H1 (cell line): ENCODE results near the gene COL5A1. TPM values are rescaled to one million over a fixed set of nuclear protein-coding genes. Genes with fewer than 3 reads are reported as not detected.

Experiments
- CTCF ChIA-PET: fragments of 300-600 bp; sonication (Branson Sonifier 250); formaldehyde crosslinking; loops from one replicate; lab custom pipeline; 2021; ENCODE audit not compliant: partially characterized antibody; lab: Charles Lee
- POLR2A ChIA-PET: fragments of 300-600 bp; sonication (Branson Sonifier 250); formaldehyde crosslinking; loops from one replicate; lab custom pipeline; 2021; ENCODE audit warnings: inconsistent platforms; ENCODE audit not compliant: partially characterized antibody; lab: Charles Lee
- DNase-seq, 2 experiments: peaks; one replicate each; pipeline versions ENCODE4 v3.0.0 to v3.0.0-alpha.2; 2010 to 2022; ENCODE audit warnings: low spot score in 2 of 2, low read depth in 1 of 2, mixed read lengths in 1 of 2
- FAIRE-seq: peaks from 2 replicates; lab custom pipeline; 2011; peaks lifted over from hg19 to GRCh38; lab: Jason Lieb, UNC
- H2AFZ ChIP-seq: 2 replicates; pipeline ENCODE4 v1.8.1; 2012; ENCODE audit warnings: low read length, inconsistent platforms
- H2AK5ac ChIP-seq: 2 replicates; pipeline ENCODE4 v1.6.1; 2013; ENCODE audit warnings: low read depth, low read length
- H2BK120ac ChIP-seq: replicated peaks from 2 replicates; pipeline ENCODE3; 2013; ENCODE audit warnings: low read depth, low read length, inconsistent platforms
- H2BK12ac ChIP-seq: 2 replicates; pipeline ENCODE4 v1.6.1; 2013; ENCODE audit warnings: low read depth, low read length
- H2BK15ac ChIP-seq: 2 replicates; pipeline ENCODE4 v1.6.1; 2013; ENCODE audit warnings: low read length
- H2BK20ac ChIP-seq: 2 replicates; pipeline ENCODE4 v1.6.1; 2013; ENCODE audit warnings: low read length
- H2BK5ac ChIP-seq: 2 replicates; pipeline ENCODE4 v1.6.1; 2013; ENCODE audit warnings: low read depth, low read length
- H3K14ac ChIP-seq: 2 replicates; pipeline ENCODE4 v1.6.1; 2013; ENCODE audit warnings: inconsistent platforms; ENCODE audit not compliant: insufficient read length
- H3K18ac ChIP-seq: 2 replicates; pipeline ENCODE4 v1.6.1; 2013; ENCODE audit warnings: low read length; ENCODE audit errors: extremely low read depth
- H3K23ac ChIP-seq: 2 replicates; pipeline ENCODE4 v1.6.1; 2013; ENCODE audit warnings: inconsistent platforms; ENCODE audit not compliant: insufficient read length
- H3K23me2 ChIP-seq: 2 replicates; pipeline ENCODE4 v1.6.1; 2013; ENCODE audit warnings: low read depth, low read length
- H3K27ac ChIP-seq: 2 replicates; pipeline ENCODE4 v1.6.1; 2011; ENCODE audit warnings: low read depth, low read length, inconsistent platforms
- H3K27me3 ChIP-seq, 4 experiments: replicated peaks in 1 of 4; 1 replicate in 1 of 4; 2 replicates in 3 of 4; pipeline versions ENCODE4 v1.6.1 to v1.8.1; 2011 to 2013; ENCODE audit warnings: low read length in 3 of 4, mild to moderate bottlenecking in 3 of 4, inconsistent platforms in 2 of 4, mixed read lengths in 2 of 4, moderate library complexity in 1 of 4; ENCODE audit not compliant: control insufficient read depth in 3 of 4, insufficient read depth in 3 of 4; ENCODE audit errors: extremely low read depth in 1 of 4
- H3K36me3 ChIP-seq, 4 experiments: 2 replicates each; pipeline versions ENCODE4 v1.6.1 to v1.8.1; 2011 to 2013; ENCODE audit warnings: mild to moderate bottlenecking in 4 of 4, low read length in 3 of 4, moderate library complexity in 2 of 4, control low read depth in 1 of 4, inconsistent platforms in 1 of 4; ENCODE audit not compliant: insufficient read depth in 4 of 4, control insufficient read depth in 2 of 4
- H3K4ac ChIP-seq: replicated peaks from 2 replicates; pipeline ENCODE3; 2013; ENCODE audit warnings: low read length, low read depth, mixed read lengths, inconsistent platforms; ENCODE audit not compliant: insufficient read length
- H3K4me1 ChIP-seq, 4 experiments: replicated peaks in 1 of 4; 1 replicate in 1 of 4; 2 replicates in 3 of 4; pipeline versions ENCODE4 v1.6.1 to v1.8.1; 2011 to 2013; ENCODE audit warnings: low read length in 3 of 4, inconsistent platforms in 2 of 4, mixed read lengths in 1 of 4; ENCODE audit not compliant: insufficient read depth in 4 of 4, control insufficient read depth in 3 of 4
- H3K4me2 ChIP-seq, 2 experiments: 2 replicates each; pipeline versions ENCODE4 v1.6.1 to v1.8.1; 2011 to 2013; ENCODE audit warnings: low read depth in 2 of 2, low read length in 2 of 2, control low read depth in 1 of 2, inconsistent platforms in 1 of 2, mild to moderate bottlenecking in 1 of 2; ENCODE audit not compliant: insufficient read depth in 1 of 2
- H3K4me3 ChIP-seq, 4 experiments: fragments of 200-600, 300-600 bp in 1 of 4; sonication (generic), shearing (Covaris generic), sonication (Bioruptor Twin) in 1 of 4; 2 replicates each; pipeline versions ENCODE4 v1.5.1 to v1.8.1; 2011 to 2016; ENCODE audit warnings: low read length in 4 of 4, low read depth in 3 of 4, control low read depth in 2 of 4, inconsistent platforms in 2 of 4, mild to moderate bottlenecking in 2 of 4, mixed read lengths in 1 of 4, moderate library complexity in 1 of 4; ENCODE audit not compliant: insufficient read depth in 2 of 4; ENCODE audit errors: extremely low read depth in 1 of 4
- H3K56ac ChIP-seq: replicated peaks from 2 replicates; pipeline ENCODE3; 2013; ENCODE audit warnings: low read depth, mild to moderate bottlenecking, mixed read lengths, low read length, inconsistent platforms; ENCODE audit not compliant: insufficient read length
- H3K79me1 ChIP-seq: 2 replicates; pipeline ENCODE4 v1.6.1; 2013; ENCODE audit warnings: low read depth, low read length, control low read depth
- H3K79me2 ChIP-seq, 2 experiments: 2 replicates each; pipeline versions ENCODE4 v1.6.1 to v1.8.1; 2012 to 2013; ENCODE audit warnings: low read length in 2 of 2, mild to moderate bottlenecking in 2 of 2, inconsistent platforms in 1 of 2; ENCODE audit not compliant: insufficient read depth in 2 of 2, control insufficient read depth in 1 of 2
- H3K9ac ChIP-seq, 4 experiments: replicated peaks in 1 of 4; 1 replicate in 1 of 4; 2 replicates in 3 of 4; pipeline versions ENCODE4 v1.6.1 to v1.8.1; 2011 to 2013; ENCODE audit warnings: low read depth in 3 of 4, low read length in 3 of 4, control low read depth in 2 of 4, mild to moderate bottlenecking in 2 of 4, moderate library complexity in 2 of 4, inconsistent platforms in 1 of 4; ENCODE audit errors: extremely low read depth in 1 of 4
- H3K9me3 ChIP-seq, 2 experiments: 2 replicates each; pipeline versions ENCODE4 v1.6.1 to v1.8.1; 2012 to 2013; ENCODE audit warnings: mild to moderate bottlenecking in 2 of 2, moderate library complexity in 2 of 2, control low read depth in 1 of 2, inconsistent platforms in 1 of 2, low read depth in 1 of 2, low read length in 1 of 2, mixed read lengths in 1 of 2; ENCODE audit not compliant: insufficient read depth in 2 of 2
- H4K20me1 ChIP-seq, 2 experiments: replicated peaks in 1 of 2; 2 replicates each; pipeline versions ENCODE3 to v1.8.1; 2011 to 2013; ENCODE audit warnings: inconsistent platforms in 2 of 2, low read length in 2 of 2, mild to moderate bottlenecking in 1 of 2; ENCODE audit not compliant: insufficient read depth in 2 of 2, control insufficient read depth in 1 of 2
- H4K5ac ChIP-seq: 2 replicates; pipeline ENCODE4 v1.6.1; 2013; ENCODE audit warnings: low read length, low read depth, mixed read lengths, inconsistent platforms; ENCODE audit not compliant: insufficient read length
- H4K8ac ChIP-seq: 2 replicates; pipeline ENCODE4 v1.8.0; 2013; ENCODE audit warnings: mild to moderate bottlenecking, moderate library complexity, low read length, inconsistent platforms; ENCODE audit not compliant: insufficient read depth; ENCODE audit errors: extremely low read depth
- H4K91ac ChIP-seq: replicated peaks from 2 replicates; pipeline ENCODE3; 2013; ENCODE audit warnings: low read length, mixed read lengths, inconsistent platforms; ENCODE audit not compliant: insufficient read length
- CBX5 ChIP-seq: fragments of 300-800, 300-1000 bp; sonication (generic); IDR thresholded peaks from 2 replicates; pipeline ENCODE4 v1.7.1; 2016; ENCODE audit warnings: antibody characterized with exemption, low read length, low read depth
- JUN ChIP-seq: IDR thresholded peaks from 2 replicates; pipeline ENCODE4 v1.6.1; 2011; ENCODE audit warnings: low read depth, mild to moderate bottlenecking, improper control_type of control experiment, low read length
- KDM5A ChIP-seq: fragments of 200-600 bp; IDR thresholded peaks from 2 replicates; pipeline ENCODE4 v1.7.1; 2012; ENCODE audit warnings: mild to moderate bottlenecking, low read length, inconsistent platforms, mixed read lengths
- SP4 ChIP-seq: IDR thresholded peaks from 2 replicates; pipeline ENCODE4 v1.6.1; 2012; ENCODE audit warnings: low read length, inconsistent platforms
- SUZ12 ChIP-seq: fragments of 200-600 bp; sonication (generic); IDR thresholded peaks from 2 replicates; pipeline ENCODE4 v1.6.1; 2012; ENCODE audit warnings: mild to moderate bottlenecking, inconsistent platforms, low read length, moderate library complexity, mixed read lengths
- WGBS, 2 experiments: shearing (Covaris generic) in 1 of 2; methylation state at CpG; one replicate each; pipeline versions ENCODE4 v1.1.6 to v1.1.7; 2013 to 2015; ENCODE audit warnings: low lambda C conversion rate in 2 of 2, mixed read lengths in 2 of 2, inconsistent platforms in 1 of 2, low coverage in 1 of 2, missing lambda C conversion rate in 1 of 2; ENCODE audit not compliant: insufficient replicate concordance in 2 of 2, insufficient coverage in 1 of 2, insufficient read length in 1 of 2; ENCODE audit errors: extremely low coverage in 1 of 2, missing lambda C conversion rate in 1 of 2; 5-methylcytosine and 5-hydroxymethylcytosine counted together
- polyA plus RNA-seq, 7 experiments: library from polyadenylated mRNA; depleted of rRNA in 3 of 7; stranded (reverse) in 5 of 7; unstranded in 2 of 7; fragments of >200 nt in 5 of 7; fragments of 200-250 nt in 2 of 7; gene quantifications; 1 replicate in 5 of 7; 2 replicates in 1 of 7; 4 replicates in 1 of 7; pipeline versions ENCODE4 v1.2.1 to v1.2.3, GENCODE V29; 2011 to 2013; ENCODE audit warnings: missing spikeins in 2 of 7, mixed read lengths in 2 of 7
- total RNA-seq: library from RNA; stranded (reverse); fragmentation: NEBNext Ultra II Directional; extraction: Animal tissue kit (Norgen Biotek cat#: 25700); gene quantifications from 2 replicates; pipeline ENCODE4 v1.2.1, GENCODE V29; 2021

COL5A1 gene
- total and polyA plus RNA-seq, 2 of the 8 experiments (the other 6 are each of a cell fraction or from before 2014, with no cell fraction given): 3.8 to 12.0 TPM

DNA sequence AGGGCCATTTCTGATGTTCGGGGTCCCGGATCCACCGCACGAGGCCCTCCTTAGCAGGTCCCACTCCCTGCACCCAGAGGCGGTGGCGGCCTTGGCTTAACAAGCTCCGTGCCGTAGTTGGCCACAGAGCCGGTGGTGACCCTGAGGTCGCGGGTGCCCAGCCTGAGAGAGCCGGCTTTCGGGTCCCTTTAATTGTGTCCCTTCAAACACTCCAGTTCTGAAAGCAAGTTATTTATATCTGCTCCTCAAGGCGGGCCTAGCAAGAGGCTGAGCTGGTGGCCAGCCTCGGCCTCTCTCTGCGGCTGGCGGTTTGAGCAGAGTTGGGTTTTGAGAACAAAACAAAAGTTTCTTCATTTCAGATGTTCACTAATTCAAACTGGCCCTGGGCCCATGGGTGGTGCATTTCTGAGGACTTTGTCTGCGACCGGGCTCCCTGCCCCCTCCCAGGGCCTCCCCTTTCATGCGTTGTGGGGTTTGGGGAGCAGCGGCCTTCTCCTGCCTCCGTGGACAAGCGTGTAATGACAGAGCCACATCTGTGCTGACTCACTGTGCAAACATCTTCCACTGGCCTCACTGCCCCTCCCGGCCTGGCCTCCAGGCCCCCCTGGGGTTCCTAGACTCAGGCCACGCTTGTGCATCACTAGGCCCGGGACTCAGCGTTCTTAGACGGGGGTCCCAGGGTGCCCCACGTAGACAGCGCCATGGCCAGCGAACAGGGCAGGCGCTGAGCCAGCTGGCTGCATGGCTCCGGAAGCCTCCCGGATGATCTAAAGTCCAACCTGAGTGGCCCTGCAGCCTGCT, 49.4 kb upstream of the COL5A1 start:
- Histone ChIP-seq H3K9me3 (no peaks in the 10 kb centered on the region), H3K9ac (no peak overlapping the region), H3K56ac (no peak overlapping the region), H3K27me3 (no peaks in the 10 kb centered on the region), H3K23me2 (no peaks in the 10 kb centered on the region), H3K36me3 (no peaks in the 10 kb centered on the region), H2BK5ac (no peak overlapping the region), H4K91ac (no peak overlapping the region), H3K79me1 (no peaks in the 10 kb centered on the region), H2BK120ac (no peak overlapping the region), H2AFZ (no peak overlapping the region), H2BK15ac (no peak overlapping the region), H4K5ac (no peak overlapping the region), H3K23ac (no peak overlapping the region), H3K18ac (no peak overlapping the region; the same call in 1 of the 2 replicates), H4K8ac (peak overlapping the region; percentile 68; the same call in 1 of the 2 replicates), H2BK12ac (no peak overlapping the region), H3K4me3 (no peak overlapping the region), H2BK20ac (no peak overlapping the region), H3K79me2 (no peaks in the 10 kb centered on the region), H3K4me2 (no peak overlapping the region), H3K4ac (no peak overlapping the region), H3K27ac (no peak overlapping the region), H3K14ac (no peak overlapping the region), H2AK5ac (no peak overlapping the region), H4K20me1 (no peaks in the 10 kb centered on the region), H3K4me1 (peaks cover 0 to 4% (median 0%) of the 10 kb centered on the region in 4 experiments; a peak in 1 of 7 replicates)
- FAIRE-seq: no peak
- WGBS, 2 experiments: 90% methylated on average over 34 of the region's 34 CpGs; no CpG with 5 or more reads in 1 of the 2 experiments
- DNase-seq: no peak
- ChIA-PET POLR2A (no interaction called here), CTCF (interaction anchor here (0.6 to 0.9 kb wide), 2 partner anchors 70 to 143 kb away, joined by 3 to 4 read pairs; no protein-coding TSS in a partner anchor)
- TF ChIP-seq KDM5A (no peak), SP4 (no peak), SUZ12 (no peak), CBX5 (no peak), JUN (no peak)
